Calu3 (cell line): ENCODE results near the gene NEAT1. TPM values are rescaled to one million over a fixed set of nuclear protein-coding genes. Genes with fewer than 3 reads are reported as not detected.

ENCODE experiments used
- BruUV-seq: library from RNA; stranded (reverse); fragments of 400-500 nt; replicated peaks from 2 replicates; lab custom pipeline; 2021; lab: Mats Ljungman, UMichigan
- CTCF ChIA-PET: fragments of 300-600 bp; sonication (Branson Sonifier 250); formaldehyde crosslinking; loops from one replicate; lab custom pipeline; 2022; ENCODE audit warnings: antibody characterized with exemption; lab: Charles Lee
- DNase-seq: peaks from one replicate; pipeline ENCODE4 v3.0.0; 2022
- H3K27ac Mint-ChIP-seq: one replicate; pipeline ENCODE4 v1.8.0; 2022; ENCODE audit warnings: mixed read lengths; ENCODE audit not compliant: unreplicated experiment
- H3K27me3 Mint-ChIP-seq: one replicate; pipeline ENCODE4 v1.8.0; 2022; ENCODE audit warnings: mixed read lengths; ENCODE audit not compliant: unreplicated experiment
- H3K36me3 Mint-ChIP-seq: one replicate; pipeline ENCODE4 v1.8.0; 2022; ENCODE audit warnings: mild to moderate bottlenecking, moderate library complexity, mixed read lengths; ENCODE audit not compliant: insufficient read depth, unreplicated experiment
- H3K4me1 Mint-ChIP-seq: one replicate; pipeline ENCODE4 v1.8.0; 2022; ENCODE audit warnings: mild to moderate bottlenecking, low read depth, mixed read lengths; ENCODE audit not compliant: unreplicated experiment
- H3K4me3 Mint-ChIP-seq: one replicate; pipeline ENCODE4 v1.8.0; 2022; ENCODE audit warnings: mild to moderate bottlenecking, low read depth, moderate library complexity, mixed read lengths; ENCODE audit not compliant: unreplicated experiment
- H3K9me3 Mint-ChIP-seq: one replicate; pipeline ENCODE4 v1.8.0; 2022; ENCODE audit warnings: low read depth, mixed read lengths; ENCODE audit not compliant: unreplicated experiment
- intact Hi-C: fragments of 100-400 bp; cut with micrococcal nuclease; formaldehyde crosslinking; loops from one replicate; pipeline ENCODE4 v1.10.0; 2022; ENCODE audit not compliant: unreplicated experiment
- total RNA-seq: library from RNA; stranded (reverse); gene quantifications from 2 replicates; pipeline ENCODE4 v1.2.3, GENCODE V29; 2022
- TF ChIP-seq, protein P1 (sequence below): fragments of 200-600 bp; IDR thresholded peaks from one replicate; pipeline ENCODE4 v1.8.0; 2022; ENCODE audit warnings: antibody characterized with exemption; ENCODE audit not compliant: unreplicated experiment

The NEAT1 gene
- total RNA-seq, 1 experiment from 2014 or later, result 605 TPM

DNA sequence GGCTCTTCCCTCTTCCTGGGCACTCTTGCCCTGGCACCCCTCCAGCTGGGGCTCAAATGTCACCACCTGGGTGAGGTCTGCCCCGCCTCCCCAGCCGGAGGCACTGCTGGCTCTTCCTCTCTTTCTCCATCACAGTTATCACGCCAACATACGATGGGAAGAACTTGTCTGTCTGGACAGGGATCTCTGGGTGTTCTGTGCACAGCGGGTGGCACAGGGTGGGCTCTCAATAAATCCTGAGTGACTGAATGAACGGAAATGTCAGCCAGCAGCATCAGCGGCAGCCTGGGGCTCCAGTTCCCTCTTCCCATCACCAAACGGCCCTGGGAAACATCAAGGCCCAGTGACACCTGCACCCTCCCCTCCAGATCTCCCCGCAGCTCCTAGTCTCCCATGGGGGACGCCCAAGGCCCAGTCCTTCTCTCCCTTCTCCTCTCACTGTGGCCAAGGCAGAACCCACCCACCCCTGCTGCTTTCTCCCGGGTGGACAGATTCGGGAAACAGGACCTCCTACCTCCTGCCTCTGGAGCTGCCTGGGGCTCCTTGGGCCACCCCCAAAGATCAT lies 39.7 kb upstream of the NEAT1 start:
- BruUV-seq, result TSS peak; percentile 40
- peak; percentile 92 for DNase-seq
- intact Hi-C loops, result loop anchor here (1.0 to 5.0 kb wide), 3 partner anchors 34 to 127 kb away; no protein-coding TSS in a partner anchor
- TF ChIP-seq, protein P1, sequence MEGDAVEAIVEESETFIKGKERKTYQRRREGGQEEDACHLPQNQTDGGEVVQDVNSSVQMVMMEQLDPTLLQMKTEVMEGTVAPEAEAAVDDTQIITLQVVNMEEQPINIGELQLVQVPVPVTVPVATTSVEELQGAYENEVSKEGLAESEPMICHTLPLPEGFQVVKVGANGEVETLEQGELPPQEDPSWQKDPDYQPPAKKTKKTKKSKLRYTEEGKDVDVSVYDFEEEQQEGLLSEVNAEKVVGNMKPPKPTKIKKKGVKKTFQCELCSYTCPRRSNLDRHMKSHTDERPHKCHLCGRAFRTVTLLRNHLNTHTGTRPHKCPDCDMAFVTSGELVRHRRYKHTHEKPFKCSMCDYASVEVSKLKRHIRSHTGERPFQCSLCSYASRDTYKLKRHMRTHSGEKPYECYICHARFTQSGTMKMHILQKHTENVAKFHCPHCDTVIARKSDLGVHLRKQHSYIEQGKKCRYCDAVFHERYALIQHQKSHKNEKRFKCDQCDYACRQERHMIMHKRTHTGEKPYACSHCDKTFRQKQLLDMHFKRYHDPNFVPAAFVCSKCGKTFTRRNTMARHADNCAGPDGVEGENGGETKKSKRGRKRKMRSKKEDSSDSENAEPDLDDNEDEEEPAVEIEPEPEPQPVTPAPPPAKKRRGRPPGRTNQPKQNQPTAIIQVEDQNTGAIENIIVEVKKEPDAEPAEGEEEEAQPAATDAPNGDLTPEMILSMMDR, result no peak
- Mint-ChIP-seq H3K9me3 (no peaks in the 10 kb centered on the region), H3K36me3 (peaks cover 67% of the 10 kb centered on the region), H3K27ac (peak overlapping the region; percentile 81), H3K4me1 (peaks cover 68% of the 10 kb centered on the region), H3K27me3 (no peaks in the 10 kb centered on the region), H3K4me3 (peak overlapping the region; percentile 58)
- CTCF ChIA-PET, result interaction anchor here (1.3 to 3.1 kb wide), 5 partner anchors 8 to 125 kb away, joined by 4 to 12 read pairs (median 9); no protein-coding TSS in a partner anchor

DNA sequence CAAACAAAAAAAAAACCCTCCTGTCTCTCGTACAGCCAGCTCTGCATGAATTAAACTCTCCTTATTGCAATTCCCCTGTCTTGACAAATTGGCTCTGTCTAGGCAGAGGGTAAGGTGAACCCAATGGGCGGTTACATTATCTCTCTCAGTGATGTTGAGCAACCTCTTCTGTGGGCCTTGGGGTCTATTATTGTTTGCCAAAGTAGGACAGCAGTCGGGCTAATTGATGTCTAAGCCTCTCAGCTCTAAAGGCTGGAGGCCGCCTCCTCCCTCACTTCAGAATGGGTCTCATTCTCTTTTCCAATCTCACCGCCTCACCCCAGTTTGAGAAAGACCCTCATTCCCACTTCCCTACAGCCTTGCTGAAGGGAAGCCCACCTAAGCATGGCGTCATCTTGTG lies 38.8 kb upstream of the NEAT1 start:
- DNase-seq, result no peak
- H3K36me3 Mint-ChIP-seq, result peaks cover 66% of the 10 kb centered on the region
- no peaks in the 10 kb centered on the region for H3K9me3 Mint-ChIP-seq
- intact Hi-C loops, result loop anchor here (2.0 to 5.0 kb wide), 2 partner anchors 34 to 85 kb away; no protein-coding TSS in a partner anchor
- no peaks in the 10 kb centered on the region for H3K27me3 Mint-ChIP-seq
- CTCF ChIA-PET, result interaction anchor here (3.1 kb wide), 1 partner anchor 124 kb away, joined by 12 read pairs; no protein-coding TSS in a partner anchor
- peak overlapping the region; percentile 58 for H3K4me3 Mint-ChIP-seq
- TF ChIP-seq, protein P1, result no peak
- H3K27ac Mint-ChIP-seq, result peak overlapping the region; percentile 81
- BruUV-seq, result no TSS peak
- H3K4me1 Mint-ChIP-seq, result peaks cover 68% of the 10 kb centered on the region

DNA sequence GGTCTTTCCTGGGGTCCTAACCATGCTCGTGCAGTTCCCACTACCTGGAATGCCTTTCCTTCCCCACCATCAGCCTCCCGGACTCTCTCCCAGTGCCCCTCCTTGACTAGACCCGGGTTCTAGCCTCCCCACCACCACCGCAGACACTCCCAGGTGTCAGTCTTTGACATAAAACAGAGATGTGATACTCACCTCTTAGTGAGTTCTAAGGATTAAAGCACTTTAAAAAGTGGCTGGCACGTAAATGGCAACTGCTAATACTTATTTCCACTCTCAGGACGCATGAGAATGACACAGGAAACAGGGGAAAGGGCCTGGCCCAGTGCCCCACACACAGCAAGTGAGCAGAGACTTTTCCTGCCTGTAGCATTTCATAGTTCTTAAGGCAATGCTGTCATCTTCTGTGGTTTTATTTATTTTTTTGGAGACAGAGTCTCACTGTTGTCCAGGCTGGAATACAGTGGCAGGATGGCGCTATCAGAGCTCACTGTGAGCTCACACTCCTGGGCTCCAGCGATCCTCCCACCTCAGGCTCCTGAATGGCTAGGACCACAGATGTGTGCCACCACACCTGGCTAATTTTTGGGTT lies 38.2 kb upstream of the NEAT1 start:
- DNase-seq, result no peak
- CTCF ChIA-PET, result interaction anchor here (0.6 kb wide), 1 partner anchor 19 kb away, joined by 3 read pairs; no protein-coding TSS in a partner anchor
- Mint-ChIP-seq H3K9me3 (no peaks in the 10 kb centered on the region), H3K4me3 (peak overlapping the region; percentile 58), H3K27me3 (no peaks in the 10 kb centered on the region), H3K27ac (peak overlapping the region; percentile 81), H3K36me3 (peaks cover 70% of the 10 kb centered on the region), H3K4me1 (peaks cover 68% of the 10 kb centered on the region)
- TF ChIP-seq, protein P1, result no peak
- intact Hi-C loops, result loop anchor here (5.0 kb wide), 1 partner anchor 33 kb away; no protein-coding TSS in a partner anchor
- no TSS peak for BruUV-seq

DNA sequence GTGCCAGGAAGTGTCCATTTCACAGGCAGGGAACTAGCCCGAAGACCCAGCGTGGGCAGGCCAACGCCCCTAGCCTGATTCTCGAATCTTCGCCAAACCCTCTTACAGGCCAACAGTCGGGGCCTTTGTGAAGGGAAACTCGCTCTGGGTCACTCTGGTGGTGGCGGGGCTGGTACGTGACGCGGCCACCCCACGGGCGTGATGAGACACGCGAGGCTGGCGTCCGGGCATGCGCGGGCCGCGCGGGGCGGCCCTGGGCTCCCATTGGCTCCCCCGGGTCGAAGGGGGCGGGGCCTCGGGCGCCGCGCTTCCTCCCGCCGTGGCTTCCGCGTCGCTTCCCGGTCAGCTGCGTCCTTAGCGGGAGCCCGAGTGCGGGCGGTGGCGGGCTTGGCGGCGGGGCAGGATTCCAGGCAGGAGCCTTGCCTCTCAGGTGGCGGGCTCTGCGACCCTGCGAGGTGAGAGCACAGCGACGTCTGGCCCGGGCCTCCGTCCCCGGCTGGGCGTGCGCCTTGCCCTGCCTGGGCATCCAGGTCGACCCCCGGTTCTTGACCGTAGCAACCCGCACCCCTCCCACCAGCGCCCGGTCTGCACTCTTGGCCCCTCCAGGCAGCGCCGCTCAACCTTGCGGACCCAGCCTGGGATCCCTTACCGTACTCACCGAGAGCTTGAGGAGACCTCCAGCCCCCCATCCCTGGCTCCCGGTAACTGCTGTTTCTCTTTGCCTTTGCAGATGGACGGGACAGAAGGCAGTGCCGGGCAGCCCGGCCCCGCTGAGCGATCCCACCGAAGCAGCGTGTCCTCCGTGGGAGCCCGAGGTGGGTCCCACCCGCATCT lies 36.1 kb upstream of the NEAT1 start, which contains the start of gene FRMD8:
Gene FRMD8, plus strand, starts transcription at position 331 of the 834 bp plus-strand sequence. Its CDS starts 400 bp downstream, at position 731.
- no peaks in the 10 kb centered on the region for H3K9me3 Mint-ChIP-seq
- H3K27me3 Mint-ChIP-seq, result no peaks in the 10 kb centered on the region
- peaks cover 65% of the 10 kb centered on the region for H3K4me1 Mint-ChIP-seq
- peak; percentile 88 for DNase-seq
- peaks cover 72% of the 10 kb centered on the region for H3K36me3 Mint-ChIP-seq
- TF ChIP-seq, protein P1, result no peak
- H3K4me3 Mint-ChIP-seq, result peak within 1 kb of the TSS; percentile 89
- CTCF ChIA-PET, result interaction anchor here (0.9 kb wide), 1 partner anchor 114 kb away, joined by 4 read pairs; no protein-coding TSS in a partner anchor
- intact Hi-C loops, result no loop called here
- H3K27ac Mint-ChIP-seq, result peak within 1 kb of the TSS; percentile 89
- BruUV-seq, result TSS peak; percentile 70
